Measurements from ENCODE around the gene KDF1.
"Not testable (repeated sequence)": the region's sequence is repeated elsewhere in the genome, so short reads cannot be mapped to it uniquely, and the experiment has no call there.

Gene KDF1

GRCh38 chr1:26953374-26953773, 6.9 kb downstream of the KDF1 start:
- no peak for DNase-seq

GRCh38 chr1:26951821-26952497, 8.3 kb downstream of the KDF1 start:
- DNase-seq: no peak

- DNase-seq: no peak
These were observed 9.1 kb downstream of the KDF1 start for GRCh38 chr1:26951216-26951615.

- no peak for DNase-seq
These were observed 9.7 kb downstream of the KDF1 start for GRCh38 chr1:26950602-26951001.

GRCh38 chr1:26949926-26950319, 10.3 kb downstream of the KDF1 start:
- DNase-seq: no peak

GRCh38 chr1:26949266-26949925, 10.9 kb downstream of the KDF1 start:
- DNase-seq: no peak

- DNase-seq: not testable (repeated sequence)
These were observed 11.6 kb downstream of the KDF1 start for GRCh38 chr1:26948725-26949057.

- DNase-seq: no peak
These were observed 14.0 kb downstream of the KDF1 start for GRCh38 chr1:26946270-26946669.

GRCh38 chr1:26945728-26946127, 14.5 kb downstream of the KDF1 start:
- no peak for DNase-seq

- no peak for DNase-seq
These were observed 15.1 kb downstream of the KDF1 start for GRCh38 chr1:26945138-26945537.

- DNase-seq: no peak
These were observed 17.6 kb downstream of the KDF1 start for GRCh38 chr1:26942656-26943055.

GRCh38 chr1:26941311-26941710, 19.0 kb downstream of the KDF1 start:
- no peak for DNase-seq

- DNase-seq: no peak
These were observed 21.6 kb downstream of the KDF1 start for GRCh38 chr1:26938659-26939025.

- no peak for DNase-seq
These were observed 22.1 kb downstream of the KDF1 start for GRCh38 chr1:26938004-26938658.

GRCh38 chr1:26936823-26937222, 23.4 kb downstream of the KDF1 start:
- DNase-seq: no peak

GRCh38 chr1:26932531-26932930, 27.7 kb downstream of the KDF1 start:
- DNase-seq: no peak

GRCh38 chr1:26923711-26924110, 36.6 kb downstream of the KDF1 start:
- DNase-seq: peak; percentile 9

- no peak for DNase-seq
These were observed 37.4 kb downstream of the KDF1 start for GRCh38 chr1:26922901-26923300.

- no peak for DNase-seq
These were observed 37.9 kb downstream of the KDF1 start for GRCh38 chr1:26922431-26922729.

GRCh38 chr1:26921540-26922430, 38.5 kb downstream of the KDF1 start, which contains the start of gene NUDC:
NUDC (plus strand) TSS chr1:26921743; CDS start chr1:26921849, 106 bp downstream.
- peak; percentile 97 for DNase-seq

- no peak for DNase-seq
These were observed 39.1 kb downstream of the KDF1 start for GRCh38 chr1:26921126-26921539.

- DNase-seq: no peak
These were observed 44.9 kb downstream of the KDF1 start for GRCh38 chr1:26915204-26915842.

Measured in stimulated activated CD4-positive, alpha-beta T cell treated with anti-CD3 and anti-CD28 coated beads, Interleukin-1b, Interleukin-23, amount 100 ng/mL, for 48 hours (primary cell).